Smooth muscle cell of trachea (primary cell): ENCODE results near the gene HSPA1L. TPM values are rescaled to one million over a fixed set of nuclear protein-coding genes. Genes with fewer than 3 reads are reported as not detected.

Experiments used
- total RNA-seq: library from RNA; depleted of rRNA; stranded (reverse); fragments of >200 nt; gene quantifications from 2 replicates; pipeline ENCODE4 v1.2.1, GENCODE V29; 2014

Gene HSPA1L
- total RNA-seq, result 1.5 TPM in 2 replicates

GRCh38 chr6:31815025-31815838 lies at the start of gene HSPA1L, which contains the start of gene HSPA1A:
Gene HSPA1L (minus strand): TSS chr6:31815283. CDS start chr6:31811972, 3,311 bp downstream.
Gene HSPA1A (plus strand): TSS chr6:31815543. CDS start chr6:31815757, 214 bp downstream.

DNA sequence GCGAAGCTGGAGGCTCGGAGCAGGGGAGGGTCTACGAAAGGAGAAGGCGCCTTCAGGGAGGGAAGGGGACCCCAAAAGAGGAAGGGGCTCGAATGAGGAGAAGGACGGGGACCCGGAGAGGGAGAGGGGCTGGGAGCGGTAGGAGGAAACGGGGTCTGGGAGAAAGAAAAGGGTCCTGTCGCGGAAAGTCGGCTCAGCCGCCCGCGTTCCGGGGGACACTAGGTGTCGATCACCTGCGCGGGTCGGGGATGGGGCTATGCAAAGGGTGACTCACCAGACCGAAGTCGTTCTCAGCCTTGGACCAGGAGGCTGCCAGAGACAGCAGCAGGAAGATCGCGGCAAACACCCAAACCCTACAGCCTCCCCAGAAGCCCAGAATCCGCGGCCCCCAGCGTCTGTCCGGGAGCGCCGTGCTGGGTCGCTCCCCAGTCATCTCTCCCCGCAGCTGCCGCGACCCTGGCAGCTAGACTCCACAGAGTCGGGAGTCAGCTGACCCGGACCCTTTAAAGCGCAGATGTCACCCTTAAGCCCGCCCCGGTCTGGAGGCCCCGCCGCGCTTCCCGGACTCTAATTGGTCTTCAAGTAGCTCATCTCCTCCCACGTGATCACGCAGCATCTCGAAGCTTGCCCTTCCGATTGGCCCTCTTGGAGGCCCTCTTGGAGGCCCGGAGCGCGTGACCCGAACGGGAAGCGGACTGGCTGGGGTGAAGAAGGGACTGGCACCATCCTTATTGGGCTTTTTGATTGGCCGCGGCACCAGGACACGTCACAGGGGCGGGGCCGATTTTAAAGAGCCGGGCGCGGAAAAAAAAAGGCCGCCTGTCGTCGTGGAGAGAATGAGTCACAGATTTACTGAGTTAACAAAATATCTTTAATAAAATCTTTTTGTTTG lies 47.5 kb upstream of the HSPA1L start, which contains the start of gene NEU1:
Gene NEU1 (minus strand): TSS at position 478 of the 892 bp plus-strand sequence. CDS start 45 bp downstream, at position 433.

DNA sequence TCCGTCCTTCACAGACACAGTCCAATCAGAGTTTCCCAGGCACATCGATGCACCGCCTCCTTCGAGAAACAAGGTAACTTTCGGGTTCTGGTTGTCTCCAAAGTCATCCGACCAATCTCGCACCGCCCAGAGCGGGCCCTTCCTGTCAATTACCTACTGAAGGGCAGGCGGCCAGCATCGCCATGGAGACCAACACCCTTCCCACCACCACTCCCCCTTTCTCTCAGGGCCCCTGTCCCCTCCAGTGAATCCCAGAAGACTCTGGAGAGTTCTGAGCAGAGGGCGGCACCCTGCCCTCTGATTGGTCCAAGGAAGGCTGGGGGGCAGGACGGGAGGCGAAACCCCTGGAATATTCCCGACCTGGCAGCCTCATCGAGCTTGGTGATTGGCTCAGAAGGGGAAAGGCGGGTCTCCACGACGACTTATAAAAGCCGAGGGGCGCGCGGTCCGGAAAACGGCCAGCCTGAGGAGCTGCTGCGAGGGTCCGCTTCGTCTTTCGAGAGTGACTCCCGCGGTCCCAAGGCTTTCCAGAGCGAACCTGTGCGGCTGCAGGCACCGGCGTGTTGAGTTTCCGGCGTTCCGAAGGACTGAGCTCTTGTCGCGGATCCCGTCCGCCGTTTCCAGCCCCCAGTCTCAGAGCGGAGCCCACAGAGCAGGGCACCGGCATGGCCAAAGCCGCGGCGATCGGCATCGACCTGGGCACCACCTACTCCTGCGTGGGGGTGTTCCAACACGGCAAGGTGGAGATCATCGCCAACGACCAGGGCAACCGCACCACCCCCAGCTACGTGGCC lies 12.4 kb upstream of the HSPA1L start, which contains the start of gene HSPA1B:
Gene HSPA1B (plus strand): TSS at position 453 of the 794 bp plus-strand sequence. CDS start 213 bp downstream, at position 666.

DNA sequence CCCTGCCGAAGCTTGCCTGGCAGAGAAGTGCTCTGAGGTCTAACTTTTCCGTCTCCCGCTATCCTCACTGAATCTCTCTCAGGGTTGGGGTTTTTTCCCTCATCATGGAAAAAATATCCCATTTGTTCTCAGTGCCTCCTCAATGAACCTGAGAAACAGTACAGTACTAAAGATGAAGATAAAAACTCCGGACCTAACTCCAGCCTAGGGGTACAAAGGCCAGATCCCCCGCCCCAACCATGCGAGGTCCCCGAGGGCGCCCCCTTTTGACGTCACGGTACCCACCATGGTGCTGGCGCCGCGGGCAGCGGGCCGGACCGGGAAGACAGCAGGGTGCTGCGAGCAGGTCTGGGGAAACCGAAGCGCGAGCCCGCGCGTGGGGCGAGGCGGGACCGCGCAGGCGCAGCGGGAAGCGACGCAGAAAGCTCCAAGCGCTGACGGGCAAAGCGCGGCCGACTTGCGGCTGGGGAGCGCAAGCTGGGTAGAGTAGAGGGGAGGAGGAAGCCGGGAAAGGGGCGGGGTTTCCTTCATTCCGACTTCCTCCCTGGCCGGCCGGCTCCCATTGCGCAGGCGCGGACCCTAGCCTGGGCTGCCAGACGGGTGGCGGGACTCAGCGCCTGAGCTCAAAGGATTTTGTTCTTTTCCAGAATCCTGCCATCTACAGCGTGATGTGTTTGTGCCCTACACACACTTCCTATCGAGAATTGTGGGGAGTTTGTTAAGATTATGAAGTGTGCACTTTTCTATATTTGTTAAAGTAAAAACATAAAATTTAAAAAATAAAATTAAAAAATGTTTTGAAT lies 8.4 kb downstream of the HSPA1L start, which contains the start of gene LSM2:
Gene LSM2 (minus strand): TSS at position 497 of the 803 bp plus-strand sequence. CDS start 209 bp downstream, at position 288.

DNA sequence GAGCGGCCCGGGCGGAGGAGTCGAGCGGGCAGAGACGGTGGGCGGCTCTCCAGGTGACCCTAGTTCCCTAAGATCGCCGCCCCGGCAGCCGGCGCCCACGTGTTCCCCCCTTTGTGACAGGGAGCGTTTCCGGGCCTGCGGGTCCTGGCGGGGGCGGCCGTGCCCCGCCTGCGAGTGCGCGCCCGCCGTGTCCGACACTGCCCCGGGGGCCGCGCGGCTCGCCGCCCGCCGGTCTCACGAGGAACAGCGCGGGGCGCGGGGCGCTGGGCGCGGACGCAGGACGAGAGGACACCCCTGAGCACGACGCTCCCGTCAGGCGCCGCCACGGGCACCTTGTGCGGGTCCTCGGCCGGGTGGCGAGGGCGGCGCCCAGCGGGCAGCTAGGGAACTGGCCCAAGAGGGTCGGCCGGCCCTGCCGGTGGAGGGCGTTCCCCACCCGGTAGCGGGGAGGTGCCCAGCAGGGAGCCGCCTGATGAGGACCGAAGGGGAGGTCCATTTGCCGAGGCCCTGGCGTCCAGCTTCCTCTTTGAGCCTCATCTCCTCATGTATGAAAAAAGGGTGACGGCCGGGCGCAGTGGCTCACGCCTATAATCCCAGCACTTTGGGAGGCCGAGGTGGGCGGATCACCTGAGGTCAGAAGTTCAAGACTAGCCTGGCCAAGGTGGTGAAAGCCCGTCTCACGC lies 19.3 kb downstream of the HSPA1L start, which contains the start of gene VARS1:
Gene VARS1 (minus strand): TSS at position 137 of the 683 bp plus-strand sequence. CDS start 535 bp downstream, outside the sequence.

DNA sequence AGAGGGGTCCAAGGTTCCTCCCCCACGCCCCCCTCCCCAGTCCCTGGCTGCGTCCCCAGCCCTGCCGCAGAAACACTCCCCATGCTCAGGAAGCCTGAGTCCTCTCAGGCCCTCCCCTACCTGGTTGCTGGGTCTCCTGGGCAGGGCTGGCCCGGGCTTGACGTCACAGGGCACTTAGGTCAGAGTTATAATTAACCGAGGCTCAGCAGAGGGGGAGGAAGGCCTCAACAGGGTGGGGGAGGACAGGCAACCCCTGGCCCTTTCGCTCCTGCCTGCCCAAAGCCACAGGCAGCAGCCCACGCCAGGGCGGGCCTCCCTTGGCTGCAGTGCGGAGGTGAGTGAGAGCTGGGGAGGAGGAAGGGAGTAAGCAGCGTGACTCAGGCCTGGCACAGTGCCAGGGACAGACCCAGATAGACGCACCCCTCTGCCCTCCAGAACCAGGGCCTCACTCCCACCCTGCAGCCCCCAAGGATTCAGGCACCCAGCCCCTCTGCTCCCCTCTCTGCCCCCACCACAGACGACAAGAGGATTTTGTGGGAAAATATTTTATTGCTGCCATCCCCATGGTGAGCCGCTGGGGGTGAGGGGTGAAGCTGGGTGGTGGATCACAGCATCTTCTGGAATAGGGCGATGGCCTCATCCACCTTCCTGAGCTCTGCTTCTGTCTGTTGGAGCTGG lies 38.0 kb downstream of the HSPA1L start, which contains the start of gene VWA7:
Gene VWA7 (minus strand): TSS at position 340 of the 678 bp plus-strand sequence. CDS start 549 bp downstream, outside the sequence.

DNA sequence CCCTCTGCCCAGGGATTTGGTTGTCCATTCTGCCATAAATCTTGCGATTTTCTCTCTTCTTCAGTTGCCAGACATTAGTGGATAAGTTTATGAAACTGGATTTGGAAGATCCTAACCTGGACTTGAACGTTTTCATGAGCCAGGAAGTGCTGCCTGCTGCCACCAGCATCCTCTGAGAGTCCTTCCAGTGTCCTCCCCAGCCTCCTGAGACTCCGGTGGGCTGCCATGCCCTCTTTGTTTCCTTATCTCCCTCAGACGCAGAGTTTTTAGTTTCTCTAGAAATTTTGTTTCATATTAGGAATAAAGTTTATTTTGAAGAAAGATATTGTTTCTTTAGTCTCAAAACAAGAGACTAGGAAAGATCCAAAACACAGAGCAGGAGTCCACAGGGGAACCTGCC lies 52.7 kb downstream of the HSPA1L start, which contains the start of gene SAPCD1:
Gene SAPCD1 (plus strand): TSS at position 301 of the 400 bp plus-strand sequence. CDS start 399 bp downstream, outside the sequence.

Other genes starting within 250 kb of the HSPA1L start
- gene LTA, start 243.0 kb downstream of the HSPA1L start, total RNA-seq, result not detected in 2 replicates
- not detected in 2 replicates for gene TNF, start 239.7 kb downstream of the HSPA1L start, total RNA-seq
- gene LTB, start 232.9 kb downstream of the HSPA1L start, total RNA-seq, result not detected in 2 replicates
- not detected in 2 replicates for gene LST1, start 229.0 kb downstream of the HSPA1L start, total RNA-seq
- not detected in 2 replicates for gene NCR3, start 222.3 kb downstream of the HSPA1L start, total RNA-seq
- gene AIF1, start 200.0 kb downstream of the HSPA1L start, total RNA-seq, result not detected in 2 replicates
- gene PRRC2A, start 194.6 kb downstream of the HSPA1L start, total RNA-seq, result 46.6 and 50.6 TPM in 2 replicates
- gene BAG6, start 162.6 kb downstream of the HSPA1L start, total RNA-seq, result 171 and 206 TPM in 2 replicates
- 1.0 and 1.3 TPM in 2 replicates for gene APOM, start 159.4 kb downstream of the HSPA1L start, total RNA-seq
- 21.7 and 24.8 TPM in 2 replicates for gene C6orf47, start 154.5 kb downstream of the HSPA1L start, total RNA-seq
- 13.2 and 20.9 TPM in 2 replicates for gene GPANK1, start 150.3 kb downstream of the HSPA1L start, total RNA-seq
- gene CSNK2B, start 149.2 kb downstream of the HSPA1L start, total RNA-seq, result 112 and 124 TPM in 2 replicates
- 3.2 and 3.8 TPM in 2 replicates for gene LY6G5B, start 145.3 kb downstream of the HSPA1L start, total RNA-seq
- 0.66 and 0.73 TPM in 2 replicates for gene LY6G5C, start 134.2 kb downstream of the HSPA1L start, total RNA-seq
- gene ABHD16A, start 112.0 kb downstream of the HSPA1L start, total RNA-seq, result 47.6 and 58.2 TPM in 2 replicates
- gene LY6G6F, start 108.4 kb downstream of the HSPA1L start, total RNA-seq, result not detected in 2 replicates
- gene LY6G6D, start 99.9 kb downstream of the HSPA1L start, total RNA-seq, result not detected in 2 replicates
- not detected in 2 replicates for gene LY6G6C, start 93.5 kb downstream of the HSPA1L start, total RNA-seq
- gene MPIG6B, start 91.9 kb downstream of the HSPA1L start, total RNA-seq, result not detected in 2 replicates
- gene DDAH2, start 86.0 kb downstream of the HSPA1L start, total RNA-seq, result 93.8 and 161 TPM in 2 replicates
- 662 and 1,073 TPM in 2 replicates for gene CLIC1, start 78.8 kb downstream of the HSPA1L start, total RNA-seq
- gene MSH5, start 75.3 kb downstream of the HSPA1L start, total RNA-seq, result 5.8 and 15.9 TPM in 2 replicates
- gene SAPCD1, start 52.6 kb downstream of the HSPA1L start, total RNA-seq, result 1.3 and 1.9 TPM in 2 replicates
- 0.50 and 1.2 TPM in 2 replicates for gene VWA7, start 38.0 kb downstream of the HSPA1L start, total RNA-seq
- gene VARS1, start 19.5 kb downstream of the HSPA1L start, total RNA-seq, result 60.0 and 75.2 TPM in 2 replicates
- gene LSM2, start 8.3 kb downstream of the HSPA1L start, total RNA-seq, result 19.4 and 39.1 TPM in 2 replicates
- 98.0 and 168 TPM in 2 replicates for gene HSPA1A, start 260 bp upstream of the HSPA1L start, total RNA-seq
- 140 and 202 TPM in 2 replicates for gene HSPA1B, start 12.5 kb upstream of the HSPA1L start, total RNA-seq
- gene NEU1, start 47.5 kb upstream of the HSPA1L start, total RNA-seq, result 80.6 and 120 TPM in 2 replicates
- 0.17 TPM in 1 of 2 replicates, not detected in the other for gene SLC44A4, start 63.7 kb upstream of the HSPA1L start, total RNA-seq
- 62.0 and 93.5 TPM in 2 replicates for gene EHMT2, start 82.4 kb upstream of the HSPA1L start, total RNA-seq
- 3.8 and 9.8 TPM in 2 replicates for gene ZBTB12, start 86.8 kb upstream of the HSPA1L start, total RNA-seq
- gene C2, start 112.4 kb upstream of the HSPA1L start, total RNA-seq, result 2.8 and 13.1 TPM in 2 replicates
- 24.1 and 45.0 TPM in 2 replicates for gene CFB, start 130.8 kb upstream of the HSPA1L start, total RNA-seq
- gene NELFE, start 143.7 kb upstream of the HSPA1L start, total RNA-seq, result 108 and 168 TPM in 2 replicates
- 57.7 and 89.3 TPM in 2 replicates for gene SKIC2, start 143.9 kb upstream of the HSPA1L start, total RNA-seq
- gene DXO, start 156.9 kb upstream of the HSPA1L start, total RNA-seq, result 12.8 and 15.1 TPM in 2 replicates
- gene C4A, start 166.8 kb upstream of the HSPA1L start, total RNA-seq, result 4.1 and 11.6 TPM in 2 replicates
- gene C4B, start 199.5 kb upstream of the HSPA1L start, total RNA-seq, result 6.4 and 6.8 TPM in 2 replicates
- gene CYP21A2, start 223.1 kb upstream of the HSPA1L start, total RNA-seq, result 0.17 and 0.44 TPM in 2 replicates